ENCODE data around the gene RSPO4.

DNA sequence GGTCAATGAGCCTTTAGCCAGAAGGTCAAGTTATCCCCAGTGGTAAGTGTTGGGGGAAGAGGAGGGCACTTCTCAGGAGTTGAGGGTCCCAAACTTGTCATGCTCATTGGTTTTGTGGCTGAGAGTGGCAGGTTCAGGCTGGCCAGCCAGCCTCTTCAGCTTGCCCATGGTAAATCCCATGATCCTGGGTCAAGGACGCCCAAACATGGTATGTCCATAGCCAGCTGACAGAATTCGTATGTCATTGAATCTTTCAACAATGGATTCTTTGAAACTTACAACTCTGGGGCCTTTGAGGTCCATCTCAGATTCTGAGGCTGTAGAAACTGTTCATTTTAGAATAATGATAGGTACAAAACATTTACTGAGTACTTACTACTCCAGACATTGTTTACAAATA is 36.1 kb upstream of the RSPO4 start:
- TF ChIP-seq POLR2A (IDR thresholded peaks at IDR 0.05; ENCODE audit: low read length) (no peak), GATA1 (IDR thresholded peaks at IDR 0.05; ENCODE audit: low read depth, low read length) (no peak)
